ENCODE results near the gene MN1. TPM values are rescaled to one million over a fixed set of nuclear protein-coding genes. Genes with fewer than 3 reads are reported as not detected.

MN1 gene
- total and polyA plus RNA-seq, 2 donors (not counting 1 experiment from before 2014, with no cell fraction given): 0.02 to 0.12 TPM

DNA sequence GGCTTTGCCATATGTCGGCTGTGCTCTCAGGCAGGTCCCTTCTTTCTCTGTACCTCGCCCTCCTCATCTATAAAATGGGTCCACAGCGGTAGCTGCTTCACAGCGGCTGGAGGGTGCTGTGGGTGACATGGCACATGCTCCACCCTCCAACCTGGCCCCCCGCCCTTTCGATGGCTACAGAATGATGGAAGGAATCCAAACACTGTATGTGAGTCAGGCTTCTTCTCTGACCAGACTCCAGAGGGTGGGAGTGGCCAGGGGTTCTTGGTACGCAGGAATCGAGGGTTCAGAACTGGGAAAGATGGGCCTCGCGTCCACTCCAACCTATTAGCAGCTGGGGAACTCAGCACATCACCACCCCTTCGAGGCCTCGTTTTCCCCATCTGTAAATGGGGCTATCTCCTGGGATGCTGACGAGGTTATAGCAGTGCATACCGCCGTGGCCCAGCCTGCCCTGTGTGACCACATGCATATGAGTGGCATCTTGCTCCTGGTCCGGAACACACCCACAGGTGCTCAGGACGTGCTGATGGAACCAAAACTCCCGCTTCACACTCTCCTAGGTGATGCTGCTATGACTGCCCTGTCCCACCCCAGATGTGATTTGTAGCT is 26.4 kb downstream of the MN1 start:
- ATAC-seq (ENCODE audit: low read depth): no peak
- no peaks in the 10 kb centered on the region for H4K20me1 ChIP-seq (ENCODE audit: control insufficient read depth, insufficient read depth, low read length, poor library complexity, severe bottlenecking)
- H3K4me3 Mint-ChIP-seq: no peak overlapping the region
- H3K9ac ChIP-seq (ENCODE audit: low read length): no peak overlapping the region
- H3K27me3 ChIP-seq (replicated peaks in 1 of 4; ENCODE audit: control extremely low read depth in 1 of 4, control insufficient read depth in 3 of 4, insufficient read depth in 4 of 4, low read length in 3 of 4): peaks cover 0 to 8% (median 2%) of the 10 kb centered on the region in 4 experiments
- POLR2A ChIA-PET: no interaction called here
- H2AFZ ChIP-seq (ENCODE audit: insufficient read depth, low read depth, low read length, poor library complexity, severe bottlenecking): no peak overlapping the region
- no peaks in the 10 kb centered on the region for H3K9me3 Mint-ChIP-seq (ENCODE audit: insufficient read depth)
- no peak overlapping the region for H3K4me3 ChIP-seq (ENCODE audit: control extremely low read depth in 1 of 5, extremely low read depth in 1 of 5, insufficient read depth in 1 of 5, low read depth in 2 of 5, low read length in 4 of 5)
- no peaks in the 10 kb centered on the region for H3K36me3 ChIP-seq (replicated peaks in 1 of 2; ENCODE audit: control extremely low read depth in 1 of 2, control insufficient read depth in 1 of 2, extremely low read depth in 1 of 2, insufficient read depth in 2 of 2, low read length in 1 of 2)
- H3K27me3 Mint-ChIP-seq: peaks cover 21% of the 10 kb centered on the region
- H3K27ac Mint-ChIP-seq: no peak overlapping the region
- no peak overlapping the region for H3K27ac ChIP-seq (ENCODE audit: low read length in 2 of 2)
- no peak overlapping the region for H3K4me2 ChIP-seq (replicated peaks; ENCODE audit: low read depth, low read length, poor library complexity, severe bottlenecking)
- TF ChIP-seq CTCF (IDR thresholded peaks at IDR 0.05) (no peak), EZH2 (IDR thresholded peaks at IDR 0.05; ENCODE audit: borderline replicate concordance, insufficient read depth, low read depth, low read length, poor library complexity, severe bottlenecking) (no peak)
- H3K9me3 ChIP-seq (ENCODE audit: control extremely low read depth in 1 of 3, control insufficient read depth in 2 of 3, insufficient read depth in 1 of 3, low read length in 2 of 3): no peaks in the 10 kb centered on the region
- no peaks in the 10 kb centered on the region for H3K79me2 ChIP-seq (ENCODE audit: control insufficient read depth, insufficient read depth, low read length)
- no peak for DNase-seq
- 78% methylated on average over 16 of the region's 18 CpGs for WGBS (ENCODE audit: insufficient coverage)
- H3K4me1 ChIP-seq (ENCODE audit: control insufficient read depth in 2 of 2, insufficient read depth in 2 of 2, low read length in 2 of 2): no peaks in the 10 kb centered on the region
- intact Hi-C loops (cut with micrococcal nuclease): no loop called here
- H3K4me1 Mint-ChIP-seq: no peaks in the 10 kb centered on the region
- CTCF ChIA-PET: no interaction called here

DNA sequence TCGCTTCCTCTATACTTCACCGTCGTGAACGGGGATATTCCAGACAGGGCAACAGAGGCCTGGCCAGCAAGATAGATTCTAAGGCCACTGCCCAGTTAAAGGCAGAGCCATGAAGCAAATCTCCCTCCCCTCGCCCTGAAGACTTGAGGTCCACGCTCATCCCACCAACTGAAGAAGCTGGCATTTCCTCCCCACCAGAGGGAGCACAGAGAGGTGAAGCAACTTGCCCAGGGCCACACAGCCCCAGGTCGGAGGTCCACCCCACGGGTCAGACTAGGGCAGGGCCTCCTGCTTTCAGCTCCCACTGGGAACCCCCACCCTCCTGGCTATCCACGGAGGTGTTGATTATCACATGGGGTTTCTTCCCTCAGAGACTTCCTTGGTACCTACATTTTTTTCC is 27.4 kb downstream of the MN1 start:
- H3K4me2 ChIP-seq (replicated peaks; ENCODE audit: low read depth, low read length, poor library complexity, severe bottlenecking): no peak overlapping the region
- peaks cover 21% of the 10 kb centered on the region for H3K27me3 Mint-ChIP-seq
- H3K4me1 Mint-ChIP-seq: no peaks in the 10 kb centered on the region
- intact Hi-C loops (cut with micrococcal nuclease): no loop called here
- H3K9me3 ChIP-seq (ENCODE audit: control extremely low read depth in 1 of 3, control insufficient read depth in 2 of 3, insufficient read depth in 1 of 3, low read length in 2 of 3): no peaks in the 10 kb centered on the region
- no peak overlapping the region for H3K9ac ChIP-seq (ENCODE audit: low read length)
- no peak for TF ChIP-seq EZH2 (IDR thresholded peaks at IDR 0.05; ENCODE audit: borderline replicate concordance, insufficient read depth, low read depth, low read length, poor library complexity, severe bottlenecking)
- TF ChIP-seq CTCF (IDR thresholded peaks at IDR 0.05): no peak
- no peaks in the 10 kb centered on the region for H4K20me1 ChIP-seq (ENCODE audit: control insufficient read depth, insufficient read depth, low read length, poor library complexity, severe bottlenecking)
- no peak for DNase-seq
- H3K36me3 ChIP-seq (replicated peaks in 1 of 2; ENCODE audit: control extremely low read depth in 1 of 2, control insufficient read depth in 1 of 2, extremely low read depth in 1 of 2, insufficient read depth in 2 of 2, low read length in 1 of 2): no peaks in the 10 kb centered on the region
- 83% methylated on average over 6 of the region's 9 CpGs for WGBS (ENCODE audit: insufficient coverage)
- ATAC-seq (ENCODE audit: low read depth): no peak
- no peak overlapping the region for H3K27ac Mint-ChIP-seq
- no peaks in the 10 kb centered on the region for H3K4me1 ChIP-seq (ENCODE audit: control insufficient read depth in 2 of 2, insufficient read depth in 2 of 2, low read length in 2 of 2)
- H3K79me2 ChIP-seq (ENCODE audit: control insufficient read depth, insufficient read depth, low read length): no peaks in the 10 kb centered on the region
- ChIA-PET POLR2A (no interaction called here), CTCF (no interaction called here)
- no peak overlapping the region for H3K4me3 ChIP-seq (ENCODE audit: control extremely low read depth in 1 of 5, extremely low read depth in 1 of 5, insufficient read depth in 1 of 5, low read depth in 2 of 5, low read length in 4 of 5)
- no peak overlapping the region for H2AFZ ChIP-seq (ENCODE audit: insufficient read depth, low read depth, low read length, poor library complexity, severe bottlenecking)
- peaks cover 0 to 8% (median 2%) of the 10 kb centered on the region in 4 experiments for H3K27me3 ChIP-seq (replicated peaks in 1 of 4; ENCODE audit: control extremely low read depth in 1 of 4, control insufficient read depth in 3 of 4, insufficient read depth in 4 of 4, low read length in 3 of 4)
- no peak overlapping the region for H3K4me3 Mint-ChIP-seq
- no peak overlapping the region for H3K27ac ChIP-seq (ENCODE audit: low read length in 2 of 2)
- H3K9me3 Mint-ChIP-seq (ENCODE audit: insufficient read depth): no peaks in the 10 kb centered on the region
